NT2/D1 (cell line): ENCODE data around the gene ADGRL3.

Experiments used
- SUZ12 ChIP-seq: IDR thresholded peaks from 2 replicates; pipeline ENCODE4 v1.6.1; 2011; ENCODE audit not compliant: insufficient read length, insufficient read depth; ENCODE audit errors: extremely low read depth
- YY1 ChIP-seq: IDR thresholded peaks from 2 replicates; pipeline ENCODE4 v1.6.1; 2011; ENCODE audit not compliant: insufficient read length, insufficient read depth
- ZNF274 ChIP-seq: IDR thresholded peaks from 2 replicates; pipeline ENCODE4 v1.6.1; 2011; ENCODE audit warnings: mild to moderate bottlenecking, low read depth, low read length

DNA sequence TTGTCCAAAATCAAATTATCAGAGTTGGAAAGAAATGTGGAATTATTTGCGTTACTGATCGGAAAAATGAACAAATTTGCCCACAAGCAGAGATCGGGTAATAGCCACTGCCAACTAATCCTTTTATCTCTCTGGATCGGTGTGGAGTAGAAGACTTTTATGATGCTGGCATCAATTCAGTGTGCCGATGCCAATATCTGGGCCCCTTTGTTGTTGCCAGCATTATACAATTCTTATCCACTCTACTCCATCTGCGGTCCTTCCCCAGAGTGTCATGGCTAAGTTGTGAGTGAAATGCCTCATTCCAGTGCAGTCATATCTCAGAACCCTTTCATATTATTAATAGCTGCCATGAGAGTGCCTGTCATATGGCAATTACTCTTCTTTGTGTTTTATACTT lies 660.2 kb downstream of the ADGRL3 start:
- TF ChIP-seq SUZ12 (no peak), ZNF274 (no peak), YY1 (no peak)
